Stimulated activated CD4-positive, alpha-beta T cell treated with anti-CD3 and anti-CD28 coated beads, Interleukin-15, amount 100 ng/mL, for 48 hours (primary cell): ENCODE data around the gene RIC8A.
"Not testable (repeated sequence)": the region's sequence is repeated elsewhere in the genome, so short reads cannot be mapped to it uniquely, and the experiment has no call there.

Experiments used
- DNase-seq, 2 donors: peaks; one replicate each; pipeline ENCODE4 v3.0.0-alpha.2; 2020; ENCODE audit warnings: low read depth in 2 of 2

The RIC8A gene

GRCh38 chr11:218815-219593 is 11.5 kb downstream of the RIC8A start:
- DNase-seq = no peak

- DNase-seq = not testable (repeated sequence)
These were observed 13.2 kb downstream of the RIC8A start for GRCh38 chr11:220641-221215.

- DNase-seq = no peak
These were observed 14.0 kb downstream of the RIC8A start for GRCh38 chr11:221539-221938.

GRCh38 chr11:221998-222789 is 14.7 kb downstream of the RIC8A start:
- DNase-seq = no peak

- DNase-seq = no peak
These were observed 15.7 kb downstream of the RIC8A start for GRCh38 chr11:223026-223789.

GRCh38 chr11:223884-224283 is 16.4 kb downstream of the RIC8A start:
- DNase-seq = no peak

GRCh38 chr11:224424-224823 is 16.9 kb downstream of the RIC8A start:
- DNase-seq = no peak

- DNase-seq = no peak
These were observed 18.4 kb downstream of the RIC8A start for GRCh38 chr11:225734-226453.

GRCh38 chr11:227824-228379 is 20.4 kb downstream of the RIC8A start:
- no peak for DNase-seq

- no peak for DNase-seq
These were observed 22.9 kb downstream of the RIC8A start for GRCh38 chr11:230431-230830.

- no peak for DNase-seq
These were observed 25.5 kb downstream of the RIC8A start for GRCh38 chr11:232783-233565.

GRCh38 chr11:235180-235579 is 27.7 kb downstream of the RIC8A start:
- no peak for DNase-seq

- DNase-seq = peak in 1 of 2 donors; percentile 61
These were observed 28.1 kb downstream of the RIC8A start for GRCh38 chr11:235609-235996.

GRCh38 chr11:235997-236773 is 28.7 kb downstream of the RIC8A start, which contains the start of gene SIRT3:
TSS of gene SIRT3 (minus strand) at chr11:236342. CDS start at chr11:236328, 14 bp downstream.
- peak; percentile 63 to 74 for DNase-seq

GRCh38 chr11:236774-237767 is 29.6 kb downstream of the RIC8A start, which contains the start of gene PSMD13:
TSS of gene PSMD13 (plus strand) at chr11:236976. CDS start at chr11:237050, 74 bp downstream.
- peak; percentile 86 to 91 for DNase-seq

- DNase-seq = not testable (repeated sequence)
These were observed 30.8 kb downstream of the RIC8A start for GRCh38 chr11:238346-238745.

GRCh38 chr11:240315-240714 is 32.8 kb downstream of the RIC8A start:
- DNase-seq = no peak

- DNase-seq = no peak
These were observed 34.1 kb downstream of the RIC8A start for GRCh38 chr11:241634-242033.
